ENCODE data around the gene NXPH3. TPM values are rescaled to one million over a fixed set of nuclear protein-coding genes. Genes with fewer than 3 reads are reported as not detected.
A peak's percentile ranks its signal among the peaks of the same experiment; 100 is the strongest.

NXPH3 gene
- polyA plus RNA-seq, 1 of the 3 experiments (the other 2 are of a cell fraction), result 0.30 TPM

GRCh38 chr17:49547566-49547965 is 28.1 kb upstream of the NXPH3 start:
- Histone ChIP-seq H3K4me2 (no peak overlapping the region), H3K79me2 (ENCODE audit: insufficient read depth) (no peaks in the 10 kb centered on the region), H4K20me1 (ENCODE audit: insufficient read depth) (no peaks in the 10 kb centered on the region), H3K36me3 (replicated peaks in 1 of 2; ENCODE audit: control insufficient read depth in 1 of 2, insufficient read depth in 2 of 2, low read length in 1 of 2) (no peaks in the 10 kb centered on the region), H3K27ac (ENCODE audit: low read depth in 2 of 2, low read length in 1 of 2) (no peak overlapping the region; a peak in 1 of 4 replicates), H3F3A (replicated peaks; ENCODE audit: insufficient read depth) (no peaks in the 10 kb centered on the region), H3K4me1 (ENCODE audit: control insufficient read depth in 1 of 2, insufficient read depth in 2 of 2, low read depth in 1 of 2, low read length in 1 of 2) (peaks cover 0 to 43% of the 10 kb centered on the region in 2 experiments; a peak in 1 of 4 replicates), H3K9me2 (no peaks in the 10 kb centered on the region), H3K9ac (no peak overlapping the region), H2AFZ (ENCODE audit: low read depth) (no peak overlapping the region), H3K27me3 (ENCODE audit: insufficient read depth) (peaks cover 16% of the 10 kb centered on the region), H3K9me3 (no peaks in the 10 kb centered on the region), H3K4me3 (ENCODE audit: low read depth in 2 of 2, low read length in 1 of 2) (no peak overlapping the region)
- TF ChIP-seq CHD2 (IDR thresholded peaks at IDR 0.05; ENCODE audit: low read length, partially characterized antibody) (no peak), REST (IDR thresholded peaks at IDR 0.05; ENCODE audit: low read depth, low read length) (no peak), GABPA (IDR thresholded peaks at IDR 0.05; ENCODE audit: low read depth) (no peak), RAD21 (IDR thresholded peaks at IDR 0.05; ENCODE audit: low read length) (no peak)
- POLR2A ChIA-PET, result interaction anchor here (0.8 kb wide), 1 partner anchor 32 kb away, joined by 3 read pairs; no protein-coding TSS in a partner anchor
- WGBS (ENCODE audit: low lambda C conversion rate), result 72% methylated on average over 9 of the region's 9 CpGs
- peak; percentile 30 for DNase-seq
- CTCF ChIA-PET, result interaction anchor here (0.9 to 17.1 kb wide), 18 partner anchors 8 to 140 kb away, joined by 3 to 499 read pairs (median 5); partner anchors contain the start of genes NGFR and PHB1

GRCh38 chr17:49548051-49548505 is 27.6 kb upstream of the NXPH3 start:
- WGBS (ENCODE audit: low lambda C conversion rate), result 57% methylated on average over 7 of the region's 12 CpGs
- Histone ChIP-seq H3K79me2 (ENCODE audit: insufficient read depth) (no peaks in the 10 kb centered on the region), H3K4me2 (no peak overlapping the region), H3K4me1 (ENCODE audit: control insufficient read depth in 1 of 2, insufficient read depth in 2 of 2, low read depth in 1 of 2, low read length in 1 of 2) (peaks cover 0 to 43% of the 10 kb centered on the region in 2 experiments; a peak in 1 of 4 replicates), H3K27ac (ENCODE audit: low read depth in 2 of 2, low read length in 1 of 2) (peak overlapping the region in 1 of 2 experiments; percentile 5; a peak in 1 of 4 replicates), H3K27me3 (ENCODE audit: insufficient read depth) (peaks cover 15% of the 10 kb centered on the region), H2AFZ (ENCODE audit: low read depth) (no peak overlapping the region), H3K4me3 (ENCODE audit: low read depth in 2 of 2, low read length in 1 of 2) (no peak overlapping the region), H3K9me3 (no peaks in the 10 kb centered on the region), H3K9me2 (no peaks in the 10 kb centered on the region), H3F3A (replicated peaks; ENCODE audit: insufficient read depth) (no peaks in the 10 kb centered on the region), H4K20me1 (ENCODE audit: insufficient read depth) (no peaks in the 10 kb centered on the region), H3K9ac (no peak overlapping the region), H3K36me3 (replicated peaks in 1 of 2; ENCODE audit: control insufficient read depth in 1 of 2, insufficient read depth in 2 of 2, low read length in 1 of 2) (no peaks in the 10 kb centered on the region)
- POLR2A ChIA-PET, result interaction anchor here (0.8 kb wide), 1 partner anchor 33 kb away, joined by 3 read pairs; no protein-coding TSS in a partner anchor
- TF ChIP-seq TAF1 (IDR thresholded peaks at IDR 0.05; ENCODE audit: borderline replicate concordance, low read depth, low read length) (no peak), FOXJ3 (CRISPR knock-in tag; IDR thresholded peaks at IDR 0.05) (no peak), CHD2 (IDR thresholded peaks at IDR 0.05; ENCODE audit: low read length, partially characterized antibody) (no peak), RFX5 (IDR thresholded peaks at IDR 0.05; ENCODE audit: low read length) (no peak), YY1 (IDR thresholded peaks at IDR 0.05; ENCODE audit: low read depth) (no peak), IRF3 (IDR thresholded peaks at IDR 0.05; ENCODE audit: low read depth, low read length) (no peak), RXRA (IDR thresholded peaks at IDR 0.05; ENCODE audit: borderline replicate concordance, low read depth) (no peak), FOSL2 (IDR thresholded peaks at IDR 0.05; ENCODE audit: borderline replicate concordance, low read depth) (no peak), EP300 (IDR thresholded peaks at IDR 0.05; ENCODE audit: borderline replicate concordance in 1 of 2, low read depth in 1 of 2, low read length in 1 of 2) (peak in 1 of 2 experiments; percentile 57; a peak in 2 of 4 replicates)
- DNase-seq, result peak; percentile 69
- CTCF ChIA-PET, result interaction anchor here (0.9 to 17.1 kb wide), 20 partner anchors 8 to 146 kb away, joined by 3 to 499 read pairs (median 5); partner anchors contain the start of genes NGFR and PHB1

All from SK-N-SH (cell line).